Psoas muscle (tissue), 8 donors: ENCODE measurements around the gene NR2F6. TPM values are rescaled to one million over a fixed set of nuclear protein-coding genes. Genes with fewer than 3 reads are reported as not detected.
A peak's percentile ranks its signal among the peaks of the same experiment; 100 is the strongest.

ENCODE experiments used
- ATAC-seq, 4 donors: fragments of 200-7000 bp; cut with Tn5 transposase; one replicate each; pipeline ENCODE4 v1.9.1; 2020; ENCODE audit warnings: moderate library complexity in 3 of 4, mild to moderate bottlenecking in 2 of 4
- DNase-seq, 2 donors: peaks; one replicate each; pipeline ENCODE4 v3.0.0-alpha.2; 2020
- H3K27ac ChIP-seq: fragments of 200-600 bp; one replicate; pipeline ENCODE4 v1.8.0; 2022
- H3K27me3 ChIP-seq, 3 donors: fragments of 200-600 bp in 1 of 3; one replicate each; pipeline versions ENCODE4 v1.6.1 to v1.8.0; 2013 to 2022; ENCODE audit warnings: low read length in 2 of 3, mild to moderate bottlenecking in 2 of 3, moderate library complexity in 1 of 3; ENCODE audit not compliant: insufficient read depth in 3 of 3
- H3K36me3 ChIP-seq, 2 donors: fragments of 200-600 bp in 1 of 2; one replicate each; pipeline versions ENCODE4 v1.6.1 to v1.8.0; 2013 to 2022; ENCODE audit warnings: low read depth in 1 of 2, mild to moderate bottlenecking in 1 of 2, moderate library complexity in 1 of 2; ENCODE audit not compliant: insufficient read depth in 1 of 2
- H3K4me1 ChIP-seq: fragments of 200-600 bp; one replicate; pipeline ENCODE4 v1.8.0; 2022
- H3K4me3 ChIP-seq: fragments of 200-600 bp; one replicate; pipeline ENCODE4 v1.8.0; 2022; ENCODE audit warnings: mild to moderate bottlenecking
- H3K9me3 ChIP-seq: fragments of 200-600 bp; one replicate; pipeline ENCODE4 v1.8.0; 2022
- WGBS, 3 donors: extraction: QIAGEN DNeasy Blood & Tissue Kit; methylation state at CpG; one replicate each; pipeline versions ENCODE4 v1.1.6 to v1.1.7; 2013; 5-methylcytosine and 5-hydroxymethylcytosine counted together
- intact Hi-C, 2 donors: fragments of 100-400 bp; cut with DNase I; formaldehyde crosslinking; loops; one replicate each; pipeline versions ENCODE4 v1.11.0 to v1.14.2; 2022
- polyA plus RNA-seq, 3 donors: library from polyadenylated mRNA; stranded (reverse); fragments of 200-250 nt; gene quantifications; one replicate each; pipeline ENCODE4 v1.2.3, GENCODE V29; 2013
- total RNA-seq, 4 donors: library from RNA; stranded (reverse); fragmentation: NEBNext Ultra II Directional in 2 of 4; extraction: Animal tissue kit (Norgen Biotek cat#: 25700) in 2 of 4; gene quantifications; one replicate each; pipeline versions ENCODE4 v1.2.1 to v1.2.4, GENCODE V29; 2021 to 2023
- TF ChIP-seq, protein P1 (sequence below): fragments of 200-600 bp; IDR thresholded peaks from one replicate; pipeline ENCODE4 v1.8.0; 2022; ENCODE audit warnings: antibody characterized with exemption
- donor health status: healthy with polysubstance abuse.
- donor health status: DM: no; HTN: no; CAD: no; lungs with moderate emphysema.
- donor health status: Bipolar disorder and iron deficiency.
- donor health status: healthy.
- donor health status: DM: yes; HTN: yes; CAD: no.
- donor health status: DM: no; HTN: no; CAD: no.
- donor health status: DM: no; HTN: no; CAD: no.
- donor health status: DM: yes; HTN: yes; CAD: no.

NR2F6 gene
- total and polyA plus RNA-seq, 7 donors, result 21.1 to 56.7 (median 40.4) TPM

DNA sequence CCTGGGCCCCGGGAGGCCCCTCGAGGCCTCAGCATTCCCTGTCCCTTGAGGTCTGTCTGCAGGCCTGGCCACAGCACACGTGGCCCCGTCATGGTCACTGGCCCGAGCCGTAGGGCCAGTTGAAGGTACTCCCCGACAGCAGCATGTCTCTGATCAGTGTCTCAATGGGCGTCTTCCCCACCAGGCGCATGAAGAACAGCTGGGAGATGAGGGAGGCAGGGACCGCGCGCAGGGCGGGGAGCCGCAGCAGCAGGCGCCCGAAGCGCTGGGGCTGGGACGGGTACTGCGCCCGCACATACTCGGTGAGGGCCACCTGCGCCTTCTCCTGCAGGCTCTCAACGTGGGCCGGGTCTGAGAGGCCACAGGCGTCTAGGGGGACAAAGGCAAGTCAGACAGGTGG lies 13.5 kb downstream of the NR2F6 start:
- H3K4me1 ChIP-seq, result peaks cover 10% of the 10 kb centered on the region
- no peak for ATAC-seq
- H3K27me3 ChIP-seq, result no peaks in the 10 kb centered on the region
- no peak overlapping the region for H3K4me3 ChIP-seq
- DNase-seq, result no peak
- 82 to 89% (median 85%) methylated on average over 24 to 25 of the region's 25 CpGs for WGBS, 3 donors
- TF ChIP-seq, protein P1, sequence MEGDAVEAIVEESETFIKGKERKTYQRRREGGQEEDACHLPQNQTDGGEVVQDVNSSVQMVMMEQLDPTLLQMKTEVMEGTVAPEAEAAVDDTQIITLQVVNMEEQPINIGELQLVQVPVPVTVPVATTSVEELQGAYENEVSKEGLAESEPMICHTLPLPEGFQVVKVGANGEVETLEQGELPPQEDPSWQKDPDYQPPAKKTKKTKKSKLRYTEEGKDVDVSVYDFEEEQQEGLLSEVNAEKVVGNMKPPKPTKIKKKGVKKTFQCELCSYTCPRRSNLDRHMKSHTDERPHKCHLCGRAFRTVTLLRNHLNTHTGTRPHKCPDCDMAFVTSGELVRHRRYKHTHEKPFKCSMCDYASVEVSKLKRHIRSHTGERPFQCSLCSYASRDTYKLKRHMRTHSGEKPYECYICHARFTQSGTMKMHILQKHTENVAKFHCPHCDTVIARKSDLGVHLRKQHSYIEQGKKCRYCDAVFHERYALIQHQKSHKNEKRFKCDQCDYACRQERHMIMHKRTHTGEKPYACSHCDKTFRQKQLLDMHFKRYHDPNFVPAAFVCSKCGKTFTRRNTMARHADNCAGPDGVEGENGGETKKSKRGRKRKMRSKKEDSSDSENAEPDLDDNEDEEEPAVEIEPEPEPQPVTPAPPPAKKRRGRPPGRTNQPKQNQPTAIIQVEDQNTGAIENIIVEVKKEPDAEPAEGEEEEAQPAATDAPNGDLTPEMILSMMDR, result no peak
- peaks cover 0 to 35% of the 10 kb centered on the region in 2 donors for H3K36me3 ChIP-seq
- H3K9me3 ChIP-seq, result no peaks in the 10 kb centered on the region
- intact Hi-C loops, result no loop called here
- no peak overlapping the region for H3K27ac ChIP-seq

GRCh38 chr19:17229890-17230289 lies 15.8 kb downstream of the NR2F6 start:
- no peaks in the 10 kb centered on the region for H3K27me3 ChIP-seq
- peaks cover 18% of the 10 kb centered on the region for H3K4me1 ChIP-seq
- intact Hi-C loops, result no loop called here
- H3K4me3 ChIP-seq, result no peak overlapping the region
- no peak for DNase-seq
- H3K27ac ChIP-seq, result no peak overlapping the region
- H3K36me3 ChIP-seq, result peaks cover 0 to 28% of the 10 kb centered on the region in 2 donors
- WGBS, 3 donors, result 91 to 98% (median 95%) methylated on average over 3 of the region's 3 CpGs
- no peaks in the 10 kb centered on the region for H3K9me3 ChIP-seq
- no peak for ATAC-seq
- TF ChIP-seq, protein P1, result no peak

DNA sequence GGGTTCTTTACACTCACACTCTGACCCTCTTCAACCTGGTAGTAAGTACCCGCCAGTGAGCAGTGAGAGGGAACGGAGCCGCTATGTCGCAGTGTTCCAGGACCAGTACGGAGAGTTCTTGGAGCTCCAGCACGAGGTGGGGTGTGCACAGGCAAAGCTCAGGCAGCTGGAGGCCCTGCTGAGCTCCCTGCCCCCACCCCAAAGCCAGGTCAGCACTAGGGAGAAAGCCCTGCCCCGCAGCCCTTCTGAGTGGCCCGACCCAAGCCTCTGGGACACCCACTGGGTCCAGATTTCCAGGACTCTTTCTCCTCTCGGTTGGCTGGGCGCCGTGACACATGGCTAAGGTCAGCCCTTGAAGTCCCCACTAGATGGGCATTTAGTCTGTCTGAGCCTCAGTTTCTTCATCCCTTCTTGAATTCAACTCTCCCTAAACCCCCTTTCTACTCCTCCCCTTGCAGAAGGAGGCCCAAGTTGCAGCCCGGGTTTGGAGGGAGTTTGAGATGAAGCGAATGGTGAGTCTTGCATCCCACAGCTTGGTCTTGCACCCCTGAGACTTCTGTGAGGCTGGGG lies 17.8 kb downstream of the NR2F6 start:
- DNase-seq, result peak in 1 of 2 donors; percentile 63
- Histone ChIP-seq H3K27me3 (no peaks in the 10 kb centered on the region), H3K4me3 (no peak overlapping the region), H3K36me3 (peaks cover 0 to 21% of the 10 kb centered on the region in 2 donors), H3K27ac (peak overlapping the region; percentile 92), H3K4me1 (peaks cover 14% of the 10 kb centered on the region), H3K9me3 (no peaks in the 10 kb centered on the region)
- TF ChIP-seq, protein P1, result no peak
- intact Hi-C loops, result no loop called here
- 43 to 68% (median 59%) methylated on average over 13 of the region's 13 CpGs for WGBS, 3 donors
- no peak for ATAC-seq

- Histone ChIP-seq H3K4me1 (peaks cover 14% of the 10 kb centered on the region), H3K4me3 (peak within 1 kb of the TSS; percentile 80), H3K36me3 (peaks cover 0 to 5% of the 10 kb centered on the region in 2 donors), H3K9me3 (no peaks in the 10 kb centered on the region), H3K27me3 (no peaks in the 10 kb centered on the region), H3K27ac (peak within 1 kb of the TSS; percentile 92)
- intact Hi-C loops, result no loop called here
- DNase-seq, result peak; percentile 99
- WGBS, 3 donors, result 0 to 1% (median 1%) methylated on average over 73 to 90 of the region's 90 CpGs
- TF ChIP-seq, protein P1, result no peak
- ATAC-seq, result peak; percentile 95 to 97 (median 96)
Measured at GRCh38 chr19:17226002-17226933, 19.5 kb downstream of the NR2F6 start, which contains the start of gene OCEL1. Gene OCEL1 (plus strand): TSS chr19:17226226. CDS start chr19:17226248, 22 bp downstream.
